GM12891 (cell line): ENCODE data around the gene GSN. TPM values are rescaled to one million over a fixed set of nuclear protein-coding genes. Genes with fewer than 3 reads are reported as not detected.

ENCODE experiments used
- DNase-seq: peaks from one replicate; pipeline ENCODE4 v3.0.0; 2011; ENCODE audit warnings: low spot score; ENCODE audit not compliant: insufficient read length
- FAIRE-seq: peaks from 2 replicates; lab custom pipeline; 2011; peaks lifted over from hg19 to GRCh38; lab: Jason Lieb, UNC
- PAX5 ChIP-seq: IDR thresholded peaks from 2 replicates; pipeline ENCODE4 v1.6.1; 2011; ENCODE audit warnings: low read length, moderate library complexity, mild to moderate bottlenecking; ENCODE audit not compliant: insufficient read depth, severe bottlenecking
- POLR2A ChIP-seq: IDR thresholded peaks from 2 replicates; pipeline ENCODE4 v1.6.1; 2011; ENCODE audit warnings: low read depth, low read length, control low read depth
- POLR2AphosphoS5 ChIP-seq: IDR thresholded peaks from 2 replicates; pipeline ENCODE4 v1.6.1; 2011; ENCODE audit warnings: low read depth, low read length, control low read depth
- POU2F2 ChIP-seq: IDR thresholded peaks from 2 replicates; pipeline ENCODE4 v1.6.1; 2011; ENCODE audit warnings: low read depth, mild to moderate bottlenecking, control low read depth, low read length, moderate library complexity
- SPI1 ChIP-seq: IDR thresholded peaks from 2 replicates; pipeline ENCODE4 v1.6.1; 2011; ENCODE audit warnings: low read depth, low read length, control low read depth
- TAF1 ChIP-seq: IDR thresholded peaks from 2 replicates; pipeline ENCODE4 v1.6.1; 2011; ENCODE audit warnings: low read depth, low read length, control low read depth
- polyA plus RNA-seq: library from polyadenylated mRNA; unstranded; fragments of >200 nt; gene quantifications from one replicate; pipeline ENCODE4 v1.2.1, GENCODE V29; 2012; ENCODE audit warnings: low read depth, missing spikeins, inconsistent platforms; ENCODE audit not compliant: missing spikeins

GSN gene
- polyA plus RNA-seq = 16.4 TPM

DNA sequence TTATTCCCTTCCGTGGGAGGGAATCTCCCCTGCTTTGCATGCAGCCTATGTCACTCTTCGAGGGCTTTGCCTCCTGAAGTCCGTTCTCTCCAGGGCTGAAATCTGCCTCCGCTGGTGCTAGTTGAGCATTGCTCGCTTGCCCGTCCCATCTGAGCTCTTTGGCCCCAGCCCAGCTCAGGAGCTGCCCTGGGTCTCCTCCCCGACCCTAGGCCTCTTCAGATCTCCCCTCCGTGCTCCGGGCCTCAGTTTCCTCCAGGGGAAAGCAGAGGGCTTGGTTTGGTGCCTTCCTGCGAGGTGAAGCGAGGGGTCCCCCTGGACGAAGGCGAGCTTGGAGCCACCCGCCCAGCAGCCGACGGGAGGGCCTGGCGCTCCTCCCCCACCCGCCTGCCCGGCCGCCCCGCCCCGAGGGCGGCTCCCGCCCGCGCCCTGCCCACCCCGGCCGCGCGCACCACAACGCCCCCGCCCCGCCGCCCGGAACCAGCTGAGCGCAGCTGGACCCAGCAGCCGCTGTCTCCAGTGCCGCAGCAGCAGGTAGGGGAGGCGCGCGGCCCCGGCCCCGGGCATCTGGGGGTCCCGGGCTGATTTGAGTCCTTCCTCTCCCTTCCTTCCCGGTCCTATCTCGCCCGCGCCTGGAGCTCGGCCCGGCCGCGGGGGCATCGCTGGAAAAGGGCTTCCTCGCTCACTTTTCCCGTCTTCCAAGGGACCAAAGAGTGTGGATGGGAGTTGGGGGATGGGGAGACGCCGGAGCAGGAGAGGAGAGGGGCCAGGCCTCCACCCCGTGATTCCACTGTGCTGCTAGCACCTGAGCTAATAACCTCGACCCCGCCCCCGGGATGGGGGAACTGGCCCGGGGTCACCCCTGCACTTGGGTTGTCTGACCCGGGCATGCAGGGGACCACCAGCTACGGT lies at the start of gene GSN:
Gene GSN, plus strand, starts transcription at position 474 of the 909 bp plus-strand sequence. CDS start 33,810 bp downstream, outside the sequence.
- FAIRE-seq (peak; percentile 77), DNase-seq (peak; percentile 75)
- TF ChIP-seq PAX5 (no peak), POLR2A (no peak), POU2F2 (0 out of 2 replicates have a peak, but pooled peaks have one; percentile 13), POLR2AphosphoS5 (no peak)

DNA sequence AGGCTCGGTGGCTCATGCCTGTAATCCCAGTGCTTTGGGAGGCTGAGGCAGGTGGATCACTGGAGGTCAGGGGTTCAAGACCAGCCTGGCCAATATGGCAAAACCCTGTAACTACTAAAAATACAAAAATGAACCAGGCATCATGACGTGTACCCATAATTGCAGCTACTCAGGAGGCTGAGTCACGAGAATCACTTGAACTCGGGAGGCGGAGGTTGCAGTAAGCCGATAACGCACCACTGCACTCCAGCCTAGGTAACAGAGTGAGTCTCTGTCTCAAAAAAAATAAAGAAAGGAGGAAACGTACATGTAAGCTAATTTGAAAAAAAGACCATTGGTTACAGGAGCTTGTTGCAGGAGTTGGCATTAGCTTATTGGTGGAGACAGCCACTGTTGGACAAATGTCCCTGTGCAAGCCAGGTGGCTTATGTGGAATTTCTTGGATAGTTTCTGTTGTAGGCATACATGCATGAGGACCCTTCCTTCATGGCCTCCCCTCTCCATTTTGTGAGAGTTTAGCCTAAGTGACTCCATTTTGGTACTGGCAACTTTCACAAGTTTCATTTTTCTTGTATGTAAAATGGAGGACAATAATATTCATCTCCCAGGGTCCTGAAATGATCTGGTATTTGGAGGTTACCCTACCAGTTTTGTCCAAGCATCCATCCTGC lies 49.5 kb upstream of the GSN start:
- no peak for DNase-seq
- FAIRE-seq = no peak
- TF ChIP-seq POU2F2 = no peak
- no peak for TF ChIP-seq POLR2A
- TF ChIP-seq POLR2AphosphoS5 = no peak
- no peak for TF ChIP-seq PAX5
- TF ChIP-seq SPI1 = no peak
- no peak for TF ChIP-seq TAF1

DNA sequence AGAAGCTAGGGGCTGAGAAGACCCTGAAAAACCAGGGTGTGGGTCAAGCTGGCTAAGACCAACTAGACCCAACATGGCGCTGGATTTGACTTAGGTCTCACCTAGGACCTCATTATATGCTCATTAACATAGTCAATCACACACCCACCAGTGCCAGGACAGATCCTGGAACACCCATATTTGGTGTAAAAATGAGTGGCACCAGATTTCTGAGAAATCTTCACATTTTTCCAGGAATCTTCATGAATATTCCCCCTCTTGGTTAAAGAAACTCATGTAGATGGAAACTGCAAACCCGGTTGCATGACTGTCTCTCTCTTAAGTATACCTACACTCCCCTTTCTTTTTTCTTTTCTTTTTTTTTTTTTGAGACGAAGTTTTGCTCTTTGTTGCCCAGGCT lies 48.4 kb upstream of the GSN start:
- DNase-seq (no peak), FAIRE-seq (no peak)
- TF ChIP-seq TAF1 = no peak
- TF ChIP-seq POLR2AphosphoS5 = no peak
- TF ChIP-seq POU2F2 = no peak
- TF ChIP-seq POLR2A = no peak
- TF ChIP-seq PAX5 = no peak
- no peak for TF ChIP-seq SPI1

DNA sequence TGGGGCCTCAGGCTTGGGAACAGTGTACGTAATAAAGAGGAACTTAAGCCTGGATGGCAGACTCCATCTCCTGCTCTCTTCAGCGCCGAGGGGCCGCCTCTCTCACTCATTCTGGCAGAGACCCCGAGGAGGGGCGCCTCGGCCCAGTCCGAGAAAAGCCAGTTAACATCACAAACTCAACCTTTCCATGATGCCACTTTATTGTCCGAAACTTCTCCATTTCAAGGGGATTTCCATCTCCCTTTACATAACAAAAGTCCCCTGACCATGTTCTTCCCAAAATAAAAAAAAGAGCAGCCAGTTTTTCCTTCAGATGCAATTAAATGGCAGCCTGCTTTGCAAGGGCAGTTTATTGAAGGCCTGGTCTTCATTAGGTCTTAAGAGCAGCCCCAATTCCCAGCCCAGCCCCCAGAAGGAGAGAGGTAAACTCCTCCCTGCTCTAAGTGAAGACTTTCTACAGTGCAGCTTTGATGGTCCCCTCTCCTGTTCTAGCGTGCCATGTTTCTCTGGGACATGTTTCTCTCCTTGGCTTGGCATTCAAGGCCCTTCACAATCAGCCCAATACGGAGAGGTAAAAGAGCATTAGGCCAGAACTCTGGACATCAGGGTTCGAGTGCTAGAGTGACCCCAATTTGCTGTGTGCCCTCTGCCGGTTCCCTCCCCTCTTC lies 46.8 kb upstream of the GSN start:
- TF ChIP-seq PAX5 (no peak), POU2F2 (no peak), POLR2A (no peak), POLR2AphosphoS5 (no peak), TAF1 (no peak), SPI1 (no peak)
- FAIRE-seq = no peak
- no peak for DNase-seq

DNA sequence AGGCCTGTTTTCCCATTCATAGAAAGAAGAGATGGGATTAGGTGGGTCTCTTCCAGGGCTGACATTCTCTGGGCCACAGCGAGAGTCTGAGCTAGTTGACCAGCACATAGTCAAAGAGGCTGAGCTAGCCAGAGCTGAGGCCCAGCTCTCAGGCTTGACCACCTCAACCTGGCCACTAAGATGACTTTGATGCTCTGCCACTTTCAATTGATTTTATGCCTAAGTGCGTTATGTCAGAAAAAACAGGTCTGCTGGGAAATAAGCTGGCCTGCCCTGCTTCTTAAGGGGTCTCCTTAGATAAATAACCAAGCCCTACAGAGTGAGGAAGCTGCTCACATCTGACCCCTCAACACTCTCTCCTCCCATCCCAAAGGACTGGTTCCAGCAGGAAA lies 46.3 kb upstream of the GSN start:
- no peak for FAIRE-seq
- no peak for DNase-seq
- TF ChIP-seq POLR2A (no peak), SPI1 (no peak), POLR2AphosphoS5 (no peak), POU2F2 (no peak), TAF1 (no peak), PAX5 (no peak)

DNA sequence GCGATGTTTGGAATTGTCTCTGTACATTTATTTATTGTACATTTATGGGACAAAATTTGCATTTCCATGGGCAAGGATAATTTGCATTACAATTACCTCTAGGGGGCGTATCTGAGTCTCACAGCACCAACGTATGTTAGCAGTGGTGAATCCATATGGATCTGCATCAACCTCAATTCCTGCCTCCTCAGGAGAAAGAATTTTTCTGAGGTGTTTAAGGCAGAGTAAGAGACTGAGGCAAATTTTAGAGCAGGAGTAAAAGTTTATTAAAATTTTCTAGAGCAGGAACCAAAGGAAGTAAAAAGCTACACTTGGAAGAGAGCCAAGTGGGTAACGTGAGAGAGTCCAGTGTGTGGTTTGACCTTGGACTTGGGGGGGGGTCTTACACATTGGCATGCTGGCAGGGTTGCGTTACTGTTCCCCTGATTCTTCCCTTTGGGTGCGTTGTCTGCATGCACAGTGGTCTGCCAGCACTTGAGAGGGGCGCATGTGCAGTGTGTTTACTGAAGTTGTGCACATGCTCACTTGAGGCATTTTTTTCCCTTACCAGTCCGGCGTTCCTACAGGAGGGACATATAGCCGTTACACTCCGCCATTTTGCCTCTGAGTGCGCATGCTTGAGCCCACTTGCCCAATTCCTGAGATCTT lies 45.3 kb upstream of the GSN start:
- DNase-seq (no peak), FAIRE-seq (no peak)
- TF ChIP-seq POLR2AphosphoS5 (no peak), POU2F2 (no peak), PAX5 (no peak), SPI1 (no peak), POLR2A (no peak)

DNA sequence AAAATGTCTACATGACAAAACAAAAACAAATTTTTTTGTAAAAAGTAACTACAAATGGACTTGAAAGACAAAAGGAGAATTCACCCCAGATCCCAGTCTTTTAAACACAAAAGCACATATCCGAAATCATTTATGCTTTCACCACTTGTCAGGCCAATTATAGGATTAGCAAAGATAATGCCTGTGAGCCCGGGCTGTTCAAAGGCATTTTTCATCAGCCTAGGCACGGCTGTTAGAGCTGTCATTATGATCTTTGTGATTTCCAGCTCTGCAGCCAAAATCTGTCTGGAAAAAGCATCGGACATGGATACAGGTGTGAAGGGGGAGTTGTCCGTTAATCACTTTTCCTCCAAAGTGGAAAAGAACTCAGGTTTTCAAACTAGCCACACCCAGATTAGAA lies 42.7 kb upstream of the GSN start:
- FAIRE-seq (no peak), DNase-seq (no peak)
- TF ChIP-seq TAF1 = no peak
- no peak for TF ChIP-seq POU2F2
- TF ChIP-seq SPI1 = no peak
- no peak for TF ChIP-seq POLR2AphosphoS5
- no peak for TF ChIP-seq POLR2A
- TF ChIP-seq PAX5 = no peak

DNA sequence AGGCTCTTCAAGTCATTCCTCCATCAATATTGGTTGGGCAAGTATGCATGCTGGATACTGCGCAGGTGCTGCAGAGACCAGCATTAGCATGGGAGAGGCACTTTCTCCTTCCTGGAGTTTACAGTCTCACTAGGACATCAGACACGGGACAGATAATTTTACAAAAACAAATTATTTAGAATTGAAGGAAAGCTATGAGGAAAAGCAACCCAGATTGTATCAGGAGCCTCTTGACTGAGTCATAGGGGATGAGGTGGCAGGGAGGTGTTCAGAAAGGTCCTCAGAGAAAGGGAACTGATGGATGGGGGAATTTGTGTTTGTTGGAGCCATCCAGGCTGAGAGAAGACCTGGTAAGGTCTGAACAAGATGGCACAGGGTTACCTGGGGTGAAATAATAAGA lies 41.8 kb upstream of the GSN start:
- TF ChIP-seq TAF1 (no peak), POU2F2 (no peak), PAX5 (no peak), POLR2A (no peak), POLR2AphosphoS5 (no peak), SPI1 (no peak)
- DNase-seq (no peak), FAIRE-seq (no peak)
